C4-2B (cell line): ENCODE data around the gene LRP5.

Experiments
- CTCF ChIP-seq: fragments of 450-650 bp; conservative IDR thresholded peaks from 2 replicates; pipeline ENCODE4 v1.5.1; 2017; ENCODE audit warnings: mild to moderate bottlenecking
- ZFX ChIP-seq: fragments of 450-650 bp; IDR thresholded peaks from 2 replicates; pipeline ENCODE4 v1.6.1; 2017

DNA sequence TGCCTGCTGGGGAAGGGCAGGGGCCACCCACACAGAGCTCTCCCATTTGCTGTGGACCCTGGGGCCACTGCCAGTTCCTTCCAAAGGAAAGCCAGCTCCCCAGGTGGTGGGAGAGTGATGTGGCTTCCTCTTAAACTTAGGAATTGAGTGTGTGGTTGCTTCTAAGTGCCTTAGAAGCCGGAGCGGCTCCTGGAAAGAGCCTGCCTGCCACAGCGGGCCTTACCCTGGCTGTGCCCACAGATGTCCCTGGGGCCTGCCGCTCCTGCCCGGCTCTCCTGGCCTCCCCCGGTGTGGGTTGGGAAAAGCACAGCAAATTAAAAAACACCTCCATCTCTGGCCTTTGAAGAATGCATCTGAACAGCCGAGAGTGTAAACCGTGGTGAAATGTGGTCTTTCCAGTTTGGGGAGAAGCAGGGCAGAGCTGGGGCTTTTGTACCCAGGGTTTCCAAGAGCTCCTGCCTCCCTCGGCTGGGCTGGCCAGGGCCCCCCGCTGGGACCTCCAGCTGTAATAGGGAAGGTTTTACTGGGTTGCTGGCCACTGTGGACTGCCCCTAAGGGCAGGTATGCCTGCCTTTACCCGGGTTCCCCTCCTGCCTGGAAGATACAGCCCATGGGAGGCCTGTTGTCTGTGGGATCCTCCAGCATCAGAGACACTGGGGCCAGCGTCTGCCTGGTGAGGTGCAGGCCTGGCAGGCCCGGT, 30.2 kb downstream of the LRP5 start:
- TF ChIP-seq CTCF (no peak), ZFX (no peak)
